IMR-90 (cell line): Measurements from ENCODE around the gene PARVG. TPM values are rescaled to one million over a fixed set of nuclear protein-coding genes. Genes with fewer than 3 reads are reported as not detected.
A peak's percentile ranks its signal among the peaks of the same experiment; 100 is the strongest.

Experiments used
- ATAC-seq: fragments of 200-7000 bp; cut with Tn5 transposase; 2 replicates; pipeline ENCODE4 v1.9.1; 2020; ENCODE audit warnings: low read depth, mild to moderate bottlenecking, moderate library complexity
- BruUV-seq: library from RNA; stranded (reverse); fragments of 400-500 nt; replicated peaks from 2 replicates; lab custom pipeline; 2021; lab: Mats Ljungman, UMichigan
- CTCF ChIA-PET: fragments of 300-600 bp; formaldehyde crosslinking; extraction: SDS; loops from one replicate; lab custom pipeline; 2021; ENCODE audit warnings: antibody characterized with exemption; lab: Yijun Ruan, JAX
- POLR2A ChIA-PET: fragments of 300-600 bp; sonication (Branson Sonifier 250); formaldehyde crosslinking; loops from one replicate; lab custom pipeline; 2022; ENCODE audit warnings: antibody characterized with exemption; ENCODE audit not compliant: unreplicated experiment; lab: Charles Lee
- DNase-seq: peaks from one replicate; pipeline ENCODE4 v3.0.0; 2013
- H2AFZ ChIP-seq: replicated peaks from 2 replicates; pipeline ENCODE3; 2013; ENCODE audit warnings: low read length, mild to moderate bottlenecking; ENCODE audit not compliant: poor library complexity
- H2AK5ac ChIP-seq: 2 replicates; pipeline ENCODE4 v1.6.1; 2013; ENCODE audit warnings: low read depth, low read length, inconsistent platforms
- H2AK9ac ChIP-seq: replicated peaks from 2 replicates; pipeline ENCODE3; 2013; ENCODE audit warnings: mild to moderate bottlenecking, low read depth, low read length, moderate library complexity; ENCODE audit not compliant: poor library complexity
- H2BK120ac ChIP-seq: 2 replicates; pipeline ENCODE4 v1.6.1; 2013; ENCODE audit warnings: low read depth, low read length, inconsistent platforms
- H2BK15ac ChIP-seq: 3 replicates; pipeline ENCODE4 v1.6.1; 2013; ENCODE audit warnings: low read depth, low read length, inconsistent platforms
- H2BK20ac ChIP-seq: 2 replicates; pipeline ENCODE4 v1.6.1; 2013; ENCODE audit warnings: low read depth, mild to moderate bottlenecking, inconsistent platforms, low read length, moderate library complexity
- H2BK5ac ChIP-seq: 2 replicates; pipeline ENCODE4 v1.6.1; 2013; ENCODE audit warnings: mild to moderate bottlenecking, low read depth, low read length, inconsistent platforms; ENCODE audit not compliant: poor library complexity, severe bottlenecking
- H3K14ac ChIP-seq: replicated peaks from 2 replicates; pipeline ENCODE4 v1.6.1; 2013; ENCODE audit warnings: low read depth, low read length, inconsistent platforms
- H3K18ac ChIP-seq: 2 replicates; pipeline ENCODE4 v1.6.1; 2013; ENCODE audit warnings: low read depth, low read length, control low read depth
- H3K23ac ChIP-seq: 2 replicates; pipeline ENCODE4 v1.6.1; 2013; ENCODE audit warnings: low read depth, low read length, inconsistent platforms
- H3K27ac ChIP-seq: 2 replicates; pipeline ENCODE4 v1.5.1; 2013; ENCODE audit warnings: mild to moderate bottlenecking, control low read depth, low read length; ENCODE audit not compliant: insufficient read depth
- H3K27me3 ChIP-seq: 2 replicates; pipeline ENCODE4 v1.6.1; 2013; ENCODE audit warnings: low read length; ENCODE audit not compliant: control insufficient read depth, insufficient read depth
- H3K36me3 ChIP-seq: 2 replicates; pipeline ENCODE4 v1.6.1; 2013; ENCODE audit warnings: low read length, mixed read lengths; ENCODE audit not compliant: control insufficient read depth, insufficient read depth
- H3K4ac ChIP-seq: 2 replicates; pipeline ENCODE4 v1.6.1; 2013; ENCODE audit warnings: low read depth, low read length, inconsistent platforms
- H3K4me1 ChIP-seq: 2 replicates; pipeline ENCODE4 v1.6.1; 2013; ENCODE audit warnings: low read length, mixed read lengths; ENCODE audit not compliant: control insufficient read depth, insufficient read depth
- H3K4me2 ChIP-seq: 2 replicates; pipeline ENCODE4 v1.6.1; 2013; ENCODE audit warnings: low read depth, mild to moderate bottlenecking, control low read depth, low read length, moderate library complexity
- H3K4me3 ChIP-seq: 2 replicates; pipeline ENCODE4 v1.5.1; 2013; ENCODE audit warnings: low read depth, mild to moderate bottlenecking, control low read depth, low read length, moderate library complexity; ENCODE audit not compliant: insufficient read depth
- H3K56ac ChIP-seq: 2 replicates; pipeline ENCODE4 v1.6.1; 2013; ENCODE audit warnings: low read length, inconsistent platforms; ENCODE audit not compliant: insufficient read depth; ENCODE audit errors: extremely low read depth
- H3K79me1 ChIP-seq, 2 experiments: 2 replicates each; pipeline ENCODE4 v1.6.1; 2013; ENCODE audit warnings: low read length in 2 of 2, inconsistent platforms in 1 of 2, low read depth in 1 of 2
- H3K9ac ChIP-seq: 2 replicates; pipeline ENCODE4 v1.6.1; 2013; ENCODE audit warnings: low read depth, low read length, control low read depth
- H3K9me1 ChIP-seq: 2 replicates; pipeline ENCODE4 v1.6.1; 2013; ENCODE audit warnings: low read length, inconsistent platforms; ENCODE audit not compliant: insufficient read depth
- H3K9me3 ChIP-seq: 2 replicates; pipeline ENCODE4 v1.6.1; 2013; ENCODE audit warnings: low read length; ENCODE audit not compliant: control insufficient read depth, insufficient read depth
- H4K20me1 ChIP-seq: 2 replicates; pipeline ENCODE4 v1.6.1; 2013; ENCODE audit warnings: low read length, inconsistent platforms; ENCODE audit not compliant: insufficient read depth
- H4K5ac ChIP-seq: 2 replicates; pipeline ENCODE4 v1.6.1; 2013; ENCODE audit warnings: mild to moderate bottlenecking, low read depth, low read length, control low read depth
- H4K8ac ChIP-seq, 2 experiments: 2 replicates each; pipeline ENCODE4 v1.6.1; 2013; ENCODE audit warnings: low read depth in 2 of 2, low read length in 2 of 2, control low read depth in 1 of 2, inconsistent platforms in 1 of 2
- H4K91ac ChIP-seq: 2 replicates; pipeline ENCODE4 v1.6.1; 2013; ENCODE audit warnings: low read depth, low read length, inconsistent platforms; ENCODE audit not compliant: insufficient read depth
- BHLHE40 ChIP-seq: fragments of 150-350 bp; IDR thresholded peaks from 2 replicates; pipeline ENCODE4 v1.6.1; 2016; ENCODE audit warnings: mild to moderate bottlenecking, low read depth, low read length
- CHD1 ChIP-seq: IDR thresholded peaks from 2 replicates; pipeline ENCODE4 v1.6.1; 2012; ENCODE audit warnings: low read depth, low read length, improper control_type of control experiment
- FOS ChIP-seq: fragments of 150-350 bp; IDR thresholded peaks from 2 replicates; pipeline ENCODE4 v1.6.1; 2016; ENCODE audit warnings: low read depth, low read length
- MAFK ChIP-seq: IDR thresholded peaks from 2 replicates; pipeline ENCODE4 v1.6.1; 2012; ENCODE audit warnings: low read depth, low read length, improper control_type of control experiment
- MXI1 ChIP-seq: IDR thresholded peaks from 2 replicates; pipeline ENCODE4 v1.6.1; 2012; ENCODE audit warnings: low read depth, mild to moderate bottlenecking, low read length, moderate library complexity, borderline replicate concordance
- NFE2L2 ChIP-seq: fragments of 150-350 bp; IDR thresholded peaks from 2 replicates; pipeline ENCODE4 v1.6.1; 2016; ENCODE audit warnings: low read depth, mild to moderate bottlenecking, low read length
- POLR2A ChIP-seq: IDR thresholded peaks from 2 replicates; pipeline ENCODE4 v1.6.1; 2012; ENCODE audit warnings: mild to moderate bottlenecking, low read depth, low read length
- RAD21 ChIP-seq: IDR thresholded peaks from 2 replicates; pipeline ENCODE4 v1.6.1; 2012; ENCODE audit warnings: low read length, improper control_type of control experiment
- RCOR1 ChIP-seq: IDR thresholded peaks from 2 replicates; pipeline ENCODE4 v1.6.1; 2012; ENCODE audit warnings: mild to moderate bottlenecking, low read length, improper control_type of control experiment; ENCODE audit not compliant: insufficient replicate concordance
- RFX5 ChIP-seq: IDR thresholded peaks from 2 replicates; pipeline ENCODE4 v1.8.0; 2012; ENCODE audit warnings: low read depth, mild to moderate bottlenecking, low read length, moderate library complexity
- SMC3 ChIP-seq: fragments of 150-350 bp; IDR thresholded peaks from 2 replicates; pipeline ENCODE4 v1.6.1; 2016; ENCODE audit warnings: low read depth, mild to moderate bottlenecking, antibody characterized with exemption, low read length, moderate library complexity
- USF2 ChIP-seq: fragments of 150-350 bp; IDR thresholded peaks from 2 replicates; pipeline ENCODE4 v1.6.1; 2017; ENCODE audit warnings: mild to moderate bottlenecking, antibody characterized with exemption, low read length, low read depth
- WGBS, 2 experiments: methylation state at CpG; one replicate each; pipeline versions ENCODE4 v1.1.5 to v1.1.7; 2013; ENCODE audit warnings: missing lambda C conversion rate in 2 of 2; ENCODE audit not compliant: insufficient read length in 1 of 2; ENCODE audit errors: extremely low coverage in 2 of 2; 5-methylcytosine and 5-hydroxymethylcytosine counted together
- dilution Hi-C: fragments of 300-500 bp; cut with HindIII; formaldehyde crosslinking; loops from one replicate; pipeline ENCODE4 v1.14.3; 2018; ENCODE audit warnings: low sequenced_read_pairs; ENCODE audit not compliant: unreplicated experiment
- in situ Hi-C: fragments of 300-500 bp; cut with MboI; formaldehyde crosslinking; loops from 3 replicates; pipeline ENCODE4 v1.14.3; 2019; ENCODE audit warnings: low sequenced_read_pairs, inconsistent platforms, mixed read lengths
- intact Hi-C: fragments of 100-400 bp; cut with micrococcal nuclease; formaldehyde crosslinking; loops from 2 replicates; pipeline ENCODE4 v1.10.0; 2022
- polyA plus RNA-seq, 3 experiments: library from polyadenylated mRNA; depleted of rRNA; stranded (reverse); fragments of >200 nt; gene quantifications; 2 replicates each; pipeline ENCODE4 v1.2.3, GENCODE V29; 2012; ENCODE audit warnings: low replicate concordance in 1 of 3
- total RNA-seq: library from RNA; depleted of rRNA; stranded (reverse); fragments of >200 nt; gene quantifications from 2 replicates; pipeline ENCODE4 v1.2.3, GENCODE V29; 2012
- TF ChIP-seq, protein P1 (sequence below): conservative IDR thresholded peaks from 2 replicates; pipeline ENCODE4 v1.5.1; 2012; ENCODE audit warnings: mild to moderate bottlenecking, low read depth, low read length, improper control_type of control experiment
- TF ChIP-seq, protein P2 (sequence below): fragments of 150-350 bp; IDR thresholded peaks from 2 replicates; pipeline ENCODE4 v1.6.1; 2016; ENCODE audit warnings: low read depth, mild to moderate bottlenecking, low read length, moderate library complexity, borderline replicate concordance

PARVG gene
- total and polyA plus RNA-seq, 2 of the 4 experiments (the other 2 are of a cell fraction): not detected

GRCh38 chr22:44172370-44173108 lies 8.2 kb upstream of the PARVG start:
- Histone ChIP-seq H3K4me3 (no peak overlapping the region), H3K9me3 (no peaks in the 10 kb centered on the region), H2AFZ (no peak overlapping the region), H3K18ac (no peak overlapping the region), H2AK9ac (peak overlapping the region; percentile 58), H3K4me2 (no peak overlapping the region), H3K9ac (no peak overlapping the region), H2BK20ac (no peak overlapping the region), H3K27ac (no peak overlapping the region), H3K23ac (no peak overlapping the region), H3K27me3 (no peaks in the 10 kb centered on the region), H3K9me1 (peaks cover 4% of the 10 kb centered on the region; the same call in 1 of the 2 replicates), H3K14ac (no peak overlapping the region), H4K8ac (no peak overlapping the region), H2BK120ac (no peak overlapping the region), H4K91ac (no peak overlapping the region), H3K4ac (no peak overlapping the region), H3K4me1 (no peaks in the 10 kb centered on the region), H3K79me1 (no peaks in the 10 kb centered on the region), H2BK15ac (no peak overlapping the region), H4K5ac (no peak overlapping the region), H3K36me3 (peaks cover 2% of the 10 kb centered on the region; the same call in 1 of the 2 replicates), H4K20me1 (no peaks in the 10 kb centered on the region), H2BK5ac (no peak overlapping the region), H2AK5ac (no peak overlapping the region), H3K56ac (no peak overlapping the region)
- ChIA-PET POLR2A (no interaction called here), CTCF (no interaction called here)
- WGBS, 2 experiments: 86% methylated on average over 11 of the region's 22 CpGs; no CpG with 5 or more reads in 1 of the 2 experiments
- TF ChIP-seq RAD21 (no peak), POLR2A (no peak), RFX5 (no peak), BHLHE40 (no peak), USF2 (no peak), MAFK (no peak), RCOR1 (no peak), MXI1 (no peak), SMC3 (no peak), NFE2L2 (no peak), CHD1 (no peak), FOS (no peak)
- TF ChIP-seq, protein P1, sequence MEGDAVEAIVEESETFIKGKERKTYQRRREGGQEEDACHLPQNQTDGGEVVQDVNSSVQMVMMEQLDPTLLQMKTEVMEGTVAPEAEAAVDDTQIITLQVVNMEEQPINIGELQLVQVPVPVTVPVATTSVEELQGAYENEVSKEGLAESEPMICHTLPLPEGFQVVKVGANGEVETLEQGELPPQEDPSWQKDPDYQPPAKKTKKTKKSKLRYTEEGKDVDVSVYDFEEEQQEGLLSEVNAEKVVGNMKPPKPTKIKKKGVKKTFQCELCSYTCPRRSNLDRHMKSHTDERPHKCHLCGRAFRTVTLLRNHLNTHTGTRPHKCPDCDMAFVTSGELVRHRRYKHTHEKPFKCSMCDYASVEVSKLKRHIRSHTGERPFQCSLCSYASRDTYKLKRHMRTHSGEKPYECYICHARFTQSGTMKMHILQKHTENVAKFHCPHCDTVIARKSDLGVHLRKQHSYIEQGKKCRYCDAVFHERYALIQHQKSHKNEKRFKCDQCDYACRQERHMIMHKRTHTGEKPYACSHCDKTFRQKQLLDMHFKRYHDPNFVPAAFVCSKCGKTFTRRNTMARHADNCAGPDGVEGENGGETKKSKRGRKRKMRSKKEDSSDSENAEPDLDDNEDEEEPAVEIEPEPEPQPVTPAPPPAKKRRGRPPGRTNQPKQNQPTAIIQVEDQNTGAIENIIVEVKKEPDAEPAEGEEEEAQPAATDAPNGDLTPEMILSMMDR: no peak
- TF ChIP-seq, protein P2, sequence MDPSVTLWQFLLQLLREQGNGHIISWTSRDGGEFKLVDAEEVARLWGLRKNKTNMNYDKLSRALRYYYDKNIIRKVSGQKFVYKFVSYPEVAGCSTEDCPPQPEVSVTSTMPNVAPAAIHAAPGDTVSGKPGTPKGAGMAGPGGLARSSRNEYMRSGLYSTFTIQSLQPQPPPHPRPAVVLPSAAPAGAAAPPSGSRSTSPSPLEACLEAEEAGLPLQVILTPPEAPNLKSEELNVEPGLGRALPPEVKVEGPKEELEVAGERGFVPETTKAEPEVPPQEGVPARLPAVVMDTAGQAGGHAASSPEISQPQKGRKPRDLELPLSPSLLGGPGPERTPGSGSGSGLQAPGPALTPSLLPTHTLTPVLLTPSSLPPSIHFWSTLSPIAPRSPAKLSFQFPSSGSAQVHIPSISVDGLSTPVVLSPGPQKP: no peak
- intact Hi-C loops: no loop called here
- ATAC-seq (no peak), DNase-seq (no peak)
- in situ Hi-C loops: no loop called here
- TSS peak; percentile 43 for BruUV-seq
- dilution Hi-C loops: no loop called here
